ENCODE data around the gene NOTCH3. TPM values are rescaled to one million over a fixed set of nuclear protein-coding genes. Genes with fewer than 3 reads are reported as not detected.

NOTCH3 gene
- total and polyA plus RNA-seq, 12 donors = 18.7 to 45.5 (median 31.9) TPM

GRCh38 chr19:15175609-15176008, 25.2 kb downstream of the NOTCH3 start:
- H3K4me3 ChIP-seq = no peak overlapping the region
- intact Hi-C loops (cut with DNase I) = loop anchor here in 9 of 10 donors (1.0 to 5.0 kb wide), 4 partner anchors 77 to 382 kb away; no protein-coding TSS in a partner anchor
- H3K36me3 ChIP-seq = peaks cover 0 to 29% (median 0%) of the 10 kb centered on the region in 9 donors
- peaks cover 0 to 10% (median 4%) of the 10 kb centered on the region in 9 donors for H3K4me1 ChIP-seq
- no peak for DNase-seq
- H3K27ac ChIP-seq = no peak overlapping the region
- no peak for ATAC-seq
- H3K9me3 ChIP-seq = no peaks in the 10 kb centered on the region
- TF ChIP-seq, protein P1, sequence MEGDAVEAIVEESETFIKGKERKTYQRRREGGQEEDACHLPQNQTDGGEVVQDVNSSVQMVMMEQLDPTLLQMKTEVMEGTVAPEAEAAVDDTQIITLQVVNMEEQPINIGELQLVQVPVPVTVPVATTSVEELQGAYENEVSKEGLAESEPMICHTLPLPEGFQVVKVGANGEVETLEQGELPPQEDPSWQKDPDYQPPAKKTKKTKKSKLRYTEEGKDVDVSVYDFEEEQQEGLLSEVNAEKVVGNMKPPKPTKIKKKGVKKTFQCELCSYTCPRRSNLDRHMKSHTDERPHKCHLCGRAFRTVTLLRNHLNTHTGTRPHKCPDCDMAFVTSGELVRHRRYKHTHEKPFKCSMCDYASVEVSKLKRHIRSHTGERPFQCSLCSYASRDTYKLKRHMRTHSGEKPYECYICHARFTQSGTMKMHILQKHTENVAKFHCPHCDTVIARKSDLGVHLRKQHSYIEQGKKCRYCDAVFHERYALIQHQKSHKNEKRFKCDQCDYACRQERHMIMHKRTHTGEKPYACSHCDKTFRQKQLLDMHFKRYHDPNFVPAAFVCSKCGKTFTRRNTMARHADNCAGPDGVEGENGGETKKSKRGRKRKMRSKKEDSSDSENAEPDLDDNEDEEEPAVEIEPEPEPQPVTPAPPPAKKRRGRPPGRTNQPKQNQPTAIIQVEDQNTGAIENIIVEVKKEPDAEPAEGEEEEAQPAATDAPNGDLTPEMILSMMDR (IDR thresholded peaks at IDR 0.05) = no peak
- WGBS, 2 donors = 88 to 100% methylated on average over 3 of the region's 3 CpGs
- H3K27me3 ChIP-seq = peaks cover 0 to 22% (median 7%) of the 10 kb centered on the region in 7 donors

DNA sequence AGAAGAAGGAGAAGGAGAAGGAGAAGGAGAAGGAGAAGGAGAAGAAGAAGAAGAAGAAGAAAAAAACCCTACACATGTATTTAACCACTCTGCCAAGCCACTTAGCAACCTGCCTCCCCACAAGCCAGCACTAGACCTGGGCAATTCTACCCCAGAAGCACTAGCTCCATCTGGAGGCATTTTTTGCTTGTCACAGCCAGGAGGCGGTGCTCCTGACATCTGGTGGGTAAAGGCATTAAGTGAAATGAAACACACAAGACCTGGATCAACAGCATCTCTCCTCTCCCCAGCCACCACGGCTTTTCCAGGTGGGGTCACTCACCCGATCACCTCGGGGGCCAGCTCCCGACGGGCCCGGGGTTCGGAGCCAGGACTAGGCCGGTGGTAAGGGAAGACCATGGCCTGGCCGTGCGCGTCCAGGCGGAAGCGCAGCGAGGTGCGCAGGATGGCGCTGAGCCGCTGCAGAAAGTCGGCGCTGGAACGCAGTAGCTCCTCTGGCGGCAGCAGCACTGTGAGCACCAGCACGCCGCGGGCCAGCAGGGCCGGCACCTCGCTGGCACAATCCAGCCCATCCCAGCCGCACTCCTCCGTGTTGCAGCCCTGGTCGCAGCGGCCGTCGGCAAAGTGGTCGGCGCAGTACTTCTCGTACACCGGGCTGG, 26.9 kb downstream of the NOTCH3 start:
- intact Hi-C loops (cut with DNase I) = no loop called here
- Histone ChIP-seq H3K36me3 (peaks cover 0 to 36% (median 0%) of the 10 kb centered on the region in 9 donors), H3K4me3 (no peak overlapping the region), H3K9me3 (no peaks in the 10 kb centered on the region), H3K4me1 (peaks cover 0 to 10% (median 4%) of the 10 kb centered on the region in 9 donors), H3K27me3 (peaks cover 0 to 17% (median 7%) of the 10 kb centered on the region in 7 donors), H3K27ac (no peak overlapping the region)
- ATAC-seq (no peak), DNase-seq (no peak)
- TF ChIP-seq, protein P1 (IDR thresholded peaks at IDR 0.05) = peak in 1 of 9 donors; percentile 7
- 94 to 96% methylated on average over 34 to 37 of the region's 37 CpGs for WGBS, 2 donors

DNA sequence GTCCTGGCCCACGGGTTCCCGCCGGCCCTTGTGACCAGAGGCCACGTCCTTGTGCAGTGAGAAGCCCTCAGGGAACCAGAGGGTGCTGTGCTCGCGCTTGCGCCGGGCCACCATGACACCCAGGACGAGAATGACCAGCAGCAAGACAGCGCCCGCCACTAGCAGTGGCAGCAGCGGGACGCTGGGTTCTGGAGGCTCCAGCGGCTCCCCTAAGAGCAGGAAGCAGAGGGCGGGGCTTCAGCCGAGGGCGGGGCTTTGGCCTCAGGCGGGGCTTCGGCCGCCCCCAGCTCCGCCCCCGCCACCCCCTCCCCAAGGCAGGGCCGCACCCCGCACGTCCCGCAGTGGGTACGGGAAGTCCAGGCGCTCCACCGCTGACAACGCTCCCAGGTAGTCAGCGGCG, 30.4 kb downstream of the NOTCH3 start:
- DNase-seq (no peak), ATAC-seq (peak in 2 of 8 donors; percentile 29 to 32)
- WGBS, 2 donors = 85 to 87% methylated on average over 31 to 32 of the region's 32 CpGs
- Histone ChIP-seq H3K4me1 (no peaks in the 10 kb centered on the region), H3K9me3 (peaks cover 0 to 13% (median 3%) of the 10 kb centered on the region in 11 donors), H3K4me3 (no peak overlapping the region), H3K27me3 (no peaks in the 10 kb centered on the region), H3K27ac (no peak overlapping the region), H3K36me3 (peaks cover 0 to 54% (median 0%) of the 10 kb centered on the region in 9 donors)
- TF ChIP-seq, protein P1 (IDR thresholded peaks at IDR 0.05) = no peak
- intact Hi-C loops (cut with DNase I) = no loop called here

DNA sequence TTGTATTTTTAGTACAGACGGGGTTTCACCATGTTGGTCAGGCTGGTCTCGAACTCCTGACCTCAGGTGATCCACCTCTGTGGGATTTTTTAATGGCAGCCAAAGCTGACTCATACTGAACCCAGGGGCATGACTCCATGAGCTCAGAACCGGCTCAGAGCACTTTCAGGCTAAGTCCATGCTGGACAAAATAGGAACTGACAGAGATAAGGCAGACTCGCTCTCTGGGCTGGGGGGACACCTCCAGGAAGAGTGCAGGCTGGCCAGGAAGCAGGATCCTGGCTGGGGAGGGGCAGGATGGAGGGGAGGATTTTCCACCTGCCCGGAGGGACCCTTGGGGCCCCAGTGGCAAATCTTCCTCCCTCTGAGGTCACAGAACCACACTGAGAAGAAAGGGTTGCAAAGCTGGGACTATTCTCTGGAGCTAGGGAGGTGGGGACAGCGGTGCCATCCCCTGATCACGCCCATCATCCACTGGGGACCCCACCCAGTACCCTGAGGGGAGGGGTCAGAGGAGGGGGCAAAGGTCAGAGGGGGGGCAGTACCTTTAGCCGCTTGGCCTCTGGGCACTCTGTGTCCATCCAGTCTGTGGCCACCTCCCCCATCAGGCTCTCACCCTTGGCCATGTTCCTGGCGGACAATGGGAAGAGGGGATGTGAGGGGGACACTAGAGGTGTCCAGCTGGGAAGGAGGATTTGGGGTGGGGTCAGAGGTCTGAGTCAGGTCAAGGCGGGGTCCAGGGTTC, 31.1 kb downstream of the NOTCH3 start:
- Histone ChIP-seq H3K4me1 (no peaks in the 10 kb centered on the region), H3K36me3 (peaks cover 0 to 61% (median 0%) of the 10 kb centered on the region in 9 donors), H3K27ac (no peak overlapping the region), H3K9me3 (peaks cover 0 to 20% (median 3%) of the 10 kb centered on the region in 11 donors), H3K27me3 (no peaks in the 10 kb centered on the region), H3K4me3 (no peak overlapping the region)
- peak in 1 of 8 donors; percentile 26 for ATAC-seq
- TF ChIP-seq, protein P1 (IDR thresholded peaks at IDR 0.05) = no peak
- intact Hi-C loops (cut with DNase I) = no loop called here
- 73 to 80% methylated on average over 10 of the region's 10 CpGs for WGBS, 2 donors
- DNase-seq = no peak

Measured in heart right ventricle (tissue), 16 donors.